ENCODE data around the gene PIK3C2B. TPM values are rescaled to one million over a fixed set of nuclear protein-coding genes. Genes with fewer than 3 reads are reported as not detected.
"Not testable (repeated sequence)": the region's sequence is repeated elsewhere in the genome, so short reads cannot be mapped to it uniquely, and the experiment has no call there.

Gene PIK3C2B
- polyA plus RNA-seq, 3 donors = 13.6 to 16.2 (median 14.9) TPM

DNA sequence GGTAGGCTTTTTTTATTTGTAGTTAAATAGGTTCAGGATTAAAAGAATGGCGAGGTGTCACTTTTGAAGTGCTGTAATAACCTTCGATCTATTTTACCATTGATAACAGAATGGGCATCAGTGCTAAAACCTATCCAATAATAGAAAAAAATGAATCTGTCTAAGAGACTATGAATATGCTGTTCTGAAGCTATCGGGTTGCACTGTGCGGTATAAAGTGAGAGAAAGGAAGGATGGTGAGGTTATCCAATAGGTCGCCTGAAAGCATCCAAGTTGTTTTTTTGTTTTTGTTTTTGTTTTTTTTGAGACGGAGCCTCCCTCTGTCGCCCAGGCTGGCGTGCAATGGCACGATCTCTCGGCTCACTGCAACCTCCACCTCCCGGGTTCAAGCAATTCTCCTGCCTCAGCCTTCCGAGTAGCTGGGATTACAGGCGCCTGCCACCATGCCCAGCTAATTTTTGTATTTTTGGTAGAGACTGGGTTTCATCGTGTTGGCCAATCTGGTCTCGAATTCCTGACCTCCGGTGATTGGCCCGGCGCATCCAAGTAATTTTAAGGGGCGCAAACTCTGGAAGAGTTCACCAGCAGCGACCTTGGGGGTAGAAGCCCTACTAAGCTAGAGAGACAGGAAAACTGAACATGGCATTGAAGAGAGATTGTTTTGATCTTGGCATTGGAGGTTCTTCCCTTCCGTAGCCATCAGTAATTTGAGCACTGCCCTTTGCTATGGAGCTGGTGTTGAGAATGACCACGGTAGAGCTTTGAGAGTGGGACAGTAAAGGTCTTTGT lies 12.9 kb upstream of the PIK3C2B start:
- peak in 1 of 3 donors; percentile 59 for DNase-seq (ENCODE audit: low read depth in 3 of 3, low spot score in 2 of 3)

GRCh38 chr1:204506969-204507316 lies 12.3 kb upstream of the PIK3C2B start:
- peak; percentile 94 to 99 (median 96) for DNase-seq (ENCODE audit: low read depth in 3 of 3, low spot score in 2 of 3)

DNA sequence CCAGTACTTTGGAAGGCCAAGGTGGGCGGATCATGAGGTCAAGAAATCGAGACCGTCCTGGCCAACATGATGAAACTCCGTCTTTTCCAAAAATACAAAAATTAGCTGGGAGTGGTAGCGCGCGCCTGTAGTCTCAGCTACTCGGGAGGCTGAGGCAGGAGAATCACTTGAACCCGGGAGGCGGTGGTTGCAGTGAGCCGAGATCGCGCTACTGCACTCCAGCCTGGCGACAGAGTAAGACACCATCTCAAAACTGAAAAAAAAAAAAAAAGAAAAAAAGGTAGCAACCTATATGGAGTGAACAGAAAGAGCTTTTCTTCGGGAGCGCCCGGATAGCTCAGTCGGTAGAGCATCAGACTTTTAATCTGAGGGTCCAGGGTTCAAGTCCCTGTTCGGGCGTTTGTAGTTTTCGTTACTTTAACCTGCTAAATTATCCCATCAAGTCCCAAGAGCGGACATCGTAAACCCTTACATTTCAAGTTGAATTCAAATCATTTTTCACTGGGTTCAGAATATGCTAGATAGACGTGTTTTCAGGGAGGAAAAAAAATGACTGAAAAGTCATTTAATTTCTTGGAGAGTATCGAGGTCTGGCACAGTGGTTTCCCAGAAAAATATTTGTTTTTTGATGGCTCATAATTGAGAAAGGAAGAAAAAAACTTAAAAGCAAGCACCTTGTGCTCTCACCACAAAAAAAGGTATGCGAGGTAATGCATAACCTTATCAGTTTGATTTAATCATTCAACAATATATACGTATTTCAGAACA lies 11.8 kb upstream of the PIK3C2B start:
- peak; percentile 74 to 83 (median 80) for DNase-seq (ENCODE audit: low read depth in 3 of 3, low spot score in 2 of 3)

- no peak for DNase-seq (ENCODE audit: low read depth in 3 of 3, low spot score in 2 of 3)
Measured at GRCh38 chr1:204505674-204506200, 11.1 kb upstream of the PIK3C2B start.

- DNase-seq (ENCODE audit: low read depth in 3 of 3, low spot score in 2 of 3) = no peak
Measured at GRCh38 chr1:204503913-204504519, 9.4 kb upstream of the PIK3C2B start.

GRCh38 chr1:204503122-204503912 lies 8.7 kb upstream of the PIK3C2B start:
- DNase-seq (ENCODE audit: low read depth in 3 of 3, low spot score in 2 of 3) = no peak

DNA sequence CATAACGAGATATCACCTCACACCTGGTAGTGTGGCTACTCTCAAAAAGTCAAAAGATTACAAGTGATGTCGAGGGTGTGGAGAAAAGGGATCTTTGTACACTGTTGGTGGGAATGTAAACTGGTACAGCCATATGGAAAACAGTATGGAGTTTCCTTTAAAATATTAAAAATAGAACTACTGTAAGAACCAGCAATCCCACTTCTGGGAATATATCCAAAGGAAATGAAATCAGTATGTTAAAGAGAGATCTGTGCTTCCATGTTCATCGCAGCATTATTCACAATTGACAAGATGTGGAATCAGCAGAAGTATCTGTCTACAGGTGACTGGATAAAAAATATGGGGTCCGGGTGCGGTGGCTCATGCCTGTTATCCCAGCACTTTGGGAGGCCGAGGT lies 7.6 kb upstream of the PIK3C2B start:
- no peak for DNase-seq (ENCODE audit: low read depth in 3 of 3, low spot score in 2 of 3)

- DNase-seq (ENCODE audit: low read depth in 3 of 3, low spot score in 2 of 3) = no peak
Measured at GRCh38 chr1:204499511-204500468, 5.2 kb upstream of the PIK3C2B start.

- DNase-seq (ENCODE audit: low read depth in 3 of 3, low spot score in 2 of 3) = no peak
Measured at GRCh38 chr1:204498981-204499380, 4.4 kb upstream of the PIK3C2B start.

GRCh38 chr1:204495777-204496176 lies 1.2 kb upstream of the PIK3C2B start:
- DNase-seq (ENCODE audit: low read depth in 3 of 3, low spot score in 2 of 3) = no peak

DNA sequence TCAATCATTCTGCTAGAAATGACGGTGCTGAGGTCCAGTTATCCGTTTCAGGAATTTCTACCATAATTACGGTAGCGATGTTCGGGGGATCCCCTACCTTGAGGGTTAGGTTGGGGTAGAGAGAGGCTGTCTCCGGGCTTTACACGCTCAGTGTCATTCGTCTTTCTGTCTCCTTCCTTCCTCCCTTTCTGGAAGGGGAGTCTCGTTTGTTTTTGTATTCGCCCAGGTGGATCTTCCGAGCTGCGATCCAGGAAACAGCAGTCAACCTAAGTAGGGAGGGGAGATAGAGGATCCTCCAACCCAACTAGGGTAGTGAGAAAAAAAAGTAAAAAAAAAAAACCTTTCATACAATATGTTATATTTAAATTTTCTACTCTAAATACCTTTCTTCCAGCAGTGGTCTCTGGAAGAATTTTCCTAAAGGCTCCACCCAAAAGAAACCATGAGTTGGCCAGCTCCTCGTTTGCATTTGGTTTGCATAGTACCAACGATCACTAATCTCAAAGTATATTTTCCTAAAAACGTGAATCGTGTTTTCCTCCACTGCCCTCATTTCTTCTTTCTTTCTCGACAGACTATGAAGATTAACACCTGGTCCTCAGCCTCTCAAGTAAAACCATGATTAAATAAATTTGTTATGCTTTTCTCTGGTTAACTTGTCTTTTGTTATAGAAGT lies 611 bp upstream of the PIK3C2B start:
- DNase-seq (ENCODE audit: low read depth in 3 of 3, low spot score in 2 of 3) = no peak

DNA sequence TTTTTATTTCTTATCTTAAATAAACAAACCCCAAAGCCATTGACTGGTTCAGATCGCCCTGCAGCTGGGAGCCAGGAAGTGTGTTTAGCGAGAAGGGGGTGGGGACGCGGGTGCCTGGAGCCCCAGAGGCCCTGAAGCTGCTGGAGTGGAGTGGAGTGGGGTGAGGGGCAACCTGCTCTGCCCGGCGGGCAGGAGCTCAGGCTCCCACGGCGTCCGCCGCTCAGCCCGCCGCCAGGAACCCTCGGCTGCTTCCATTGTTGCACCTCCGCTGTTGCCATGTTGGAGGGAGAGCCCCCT lies 673 bp downstream of the PIK3C2B start:
- no peak for DNase-seq (ENCODE audit: low read depth in 3 of 3, low spot score in 2 of 3)

GRCh38 chr1:204493145-204493983 lies 1.2 kb downstream of the PIK3C2B start:
- DNase-seq (ENCODE audit: low read depth in 3 of 3, low spot score in 2 of 3) = no peak

- DNase-seq (ENCODE audit: low read depth in 3 of 3, low spot score in 2 of 3) = no peak
Measured at GRCh38 chr1:204491655-204492054, 3.0 kb downstream of the PIK3C2B start.

GRCh38 chr1:204487256-204487615 lies 7.4 kb downstream of the PIK3C2B start:
- DNase-seq (ENCODE audit: low read depth in 3 of 3, low spot score in 2 of 3) = no peak

- not testable (repeated sequence) for DNase-seq (ENCODE audit: low read depth in 3 of 3, low spot score in 2 of 3)
Measured at GRCh38 chr1:204486513-204487255, 7.9 kb downstream of the PIK3C2B start.

GRCh38 chr1:204483791-204484190 lies 10.8 kb downstream of the PIK3C2B start:
- no peak for DNase-seq (ENCODE audit: low read depth in 3 of 3, low spot score in 2 of 3)

DNA sequence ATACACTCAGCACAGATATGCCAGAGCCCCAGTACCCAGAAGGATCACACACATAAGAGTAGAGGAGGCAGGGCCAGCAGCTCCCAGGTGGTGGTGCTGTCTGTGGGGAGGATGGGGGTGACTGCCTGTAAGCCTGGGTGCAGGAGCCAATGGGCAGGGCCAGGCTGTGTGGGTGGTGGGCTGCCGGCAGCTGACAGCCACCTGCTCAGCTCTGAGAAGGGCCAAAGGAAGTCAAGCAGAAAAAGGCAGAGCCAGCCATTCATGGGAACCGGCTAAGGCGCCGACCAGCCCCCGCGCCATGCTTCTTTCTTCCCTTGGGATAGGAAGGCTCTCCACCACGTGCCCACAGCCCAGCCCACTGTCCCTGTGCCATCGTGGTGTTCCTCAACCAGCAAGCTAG lies 14.1 kb downstream of the PIK3C2B start:
- DNase-seq (ENCODE audit: low read depth in 3 of 3, low spot score in 2 of 3) = no peak
